A549 treated with CpdA at 1 μM for 4 hours (cell line): ENCODE data around the gene SLITRK1. TPM values are rescaled to one million over a fixed set of nuclear protein-coding genes. Genes with fewer than 3 reads are reported as not detected.

ENCODE experiments used
- total RNA-seq: library from RNA; stranded (reverse); fragments of 200-300 nt; extraction: Qiagen RNA extraction; gene quantifications from 5 replicates; pipeline ENCODE4 v1.2.3, GENCODE V29; 2022; ENCODE audit warnings: low read depth

The SLITRK1 gene, protein sequence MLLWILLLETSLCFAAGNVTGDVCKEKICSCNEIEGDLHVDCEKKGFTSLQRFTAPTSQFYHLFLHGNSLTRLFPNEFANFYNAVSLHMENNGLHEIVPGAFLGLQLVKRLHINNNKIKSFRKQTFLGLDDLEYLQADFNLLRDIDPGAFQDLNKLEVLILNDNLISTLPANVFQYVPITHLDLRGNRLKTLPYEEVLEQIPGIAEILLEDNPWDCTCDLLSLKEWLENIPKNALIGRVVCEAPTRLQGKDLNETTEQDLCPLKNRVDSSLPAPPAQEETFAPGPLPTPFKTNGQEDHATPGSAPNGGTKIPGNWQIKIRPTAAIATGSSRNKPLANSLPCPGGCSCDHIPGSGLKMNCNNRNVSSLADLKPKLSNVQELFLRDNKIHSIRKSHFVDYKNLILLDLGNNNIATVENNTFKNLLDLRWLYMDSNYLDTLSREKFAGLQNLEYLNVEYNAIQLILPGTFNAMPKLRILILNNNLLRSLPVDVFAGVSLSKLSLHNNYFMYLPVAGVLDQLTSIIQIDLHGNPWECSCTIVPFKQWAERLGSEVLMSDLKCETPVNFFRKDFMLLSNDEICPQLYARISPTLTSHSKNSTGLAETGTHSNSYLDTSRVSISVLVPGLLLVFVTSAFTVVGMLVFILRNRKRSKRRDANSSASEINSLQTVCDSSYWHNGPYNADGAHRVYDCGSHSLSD
- total RNA-seq: not detected in 5 replicates

DNA sequence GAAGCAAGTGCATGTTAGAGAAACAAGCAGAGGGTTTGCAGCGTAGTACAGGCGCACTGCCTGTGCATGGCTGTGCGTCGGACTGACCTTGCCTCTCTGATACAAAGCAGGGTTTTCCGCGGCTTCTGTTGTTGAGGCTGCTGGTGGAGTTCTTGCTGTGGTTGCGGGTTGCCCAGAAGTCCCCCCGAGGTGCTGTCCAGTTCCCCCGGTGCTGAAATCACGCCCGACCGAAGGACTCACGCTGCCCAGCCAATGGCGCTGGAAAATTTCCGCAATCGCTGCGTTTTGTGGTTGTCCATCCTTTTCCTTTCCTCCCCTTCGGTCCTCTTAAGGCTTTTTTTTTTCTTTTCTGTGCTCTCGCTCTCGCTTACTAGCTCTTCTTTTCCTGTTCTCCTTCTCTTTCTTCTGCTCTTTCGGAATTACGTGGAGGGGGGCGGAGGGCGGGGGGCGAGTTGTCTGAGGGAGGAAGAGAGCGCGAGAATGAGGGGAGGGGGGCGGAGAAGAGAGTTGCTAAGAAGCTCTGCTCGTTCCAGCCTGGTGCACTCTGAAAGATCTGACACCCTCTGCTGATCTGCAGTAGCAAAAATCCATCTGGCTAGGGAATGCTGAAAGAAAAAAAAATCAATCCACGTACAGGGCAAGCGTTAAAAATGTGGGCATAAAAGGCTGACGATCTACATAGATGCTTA, at the start of gene SLITRK1:
Gene SLITRK1, minus strand, starts transcription at position 558 of the 689 bp plus-strand sequence. CDS start 967 bp downstream, outside the sequence.

